GM12878 (cell line): ENCODE results near the gene SAMHD1. TPM values are rescaled to one million over a fixed set of nuclear protein-coding genes. Genes with fewer than 3 reads are reported as not detected.

ENCODE experiments used
- ATAC-seq: fragments of 200-7000 bp; cut with Tn5 transposase; 3 replicates; pipeline ENCODE4 v1.9.1; 2020; ENCODE audit warnings: mild to moderate bottlenecking, moderate library complexity
- BruUV-seq: library from RNA; stranded (reverse); fragments of 400-500 nt; replicated peaks from 2 replicates; lab custom pipeline; 2021; lab: Mats Ljungman, UMichigan
- CTCF ChIA-PET: fragments of 300-600 bp; sonication (Branson Sonifier 250); formaldehyde crosslinking; extraction: SDS; loops from one replicate; lab custom pipeline; 2021; ENCODE audit warnings: inconsistent platforms; lab: Yijun Ruan, JAX
- POLR2A ChIA-PET: fragments of 350-600 bp; formaldehyde crosslinking; extraction: SDS; loops from one replicate; lab custom pipeline; 2021; ENCODE audit warnings: inconsistent platforms; lab: Charles Lee
- RAD21 ChIA-PET: fragments of 300-600 bp; sonication (Branson Sonifier 250); formaldehyde crosslinking; loops from one replicate; lab custom pipeline; 2023; ENCODE audit warnings: antibody characterized with exemption; ENCODE audit not compliant: unreplicated experiment; lab: Charles Lee
- SMC1A ChIA-PET: fragments of 300-600 bp; sonication (Branson Sonifier 250); formaldehyde crosslinking; loops from one replicate; lab custom pipeline; 2023; ENCODE audit not compliant: unreplicated experiment, uncharacterized antibody; lab: Charles Lee
- DNase-seq: peaks from one replicate; pipeline ENCODE4 v3.0.0-alpha.2; 2011; ENCODE audit warnings: low read depth, low spot score
- FAIRE-seq: peaks from 3 replicates; lab custom pipeline; 2011; peaks lifted over from hg19 to GRCh38; lab: Jason Lieb, UNC
- H2AFZ ChIP-seq: 2 replicates; pipeline ENCODE4 v1.6.0; 2011; ENCODE audit warnings: low read depth, low read length, control low read depth; ENCODE audit not compliant: control insufficient read depth
- H3K27ac ChIP-seq: 2 replicates; pipeline ENCODE4 v1.5.1; 2011; ENCODE audit warnings: control low read depth; ENCODE audit not compliant: control insufficient read depth, insufficient read depth
- H3K27me3 ChIP-seq, 2 experiments: replicated peaks in 1 of 2; 2 replicates each; pipeline versions ENCODE4 v1.6.0 to v1.6.1; 2011; ENCODE audit warnings: low read length in 1 of 2; ENCODE audit not compliant: control insufficient read depth in 2 of 2, insufficient read depth in 2 of 2
- H3K36me3 ChIP-seq, 2 experiments: 2 replicates each; pipeline ENCODE4 v1.5.1; 2011; ENCODE audit warnings: low read length in 1 of 2; ENCODE audit not compliant: control insufficient read depth in 2 of 2, insufficient read depth in 2 of 2
- H3K4me1 ChIP-seq: 2 replicates; pipeline ENCODE4 v1.6.1; 2011; ENCODE audit warnings: mild to moderate bottlenecking, low read length, moderate library complexity, mixed read lengths; ENCODE audit not compliant: control insufficient read depth, insufficient read depth
- H3K4me2 ChIP-seq: 2 replicates; pipeline ENCODE4 v1.6.0; 2011; ENCODE audit warnings: control low read depth; ENCODE audit not compliant: control insufficient read depth, insufficient read depth
- H3K4me3 ChIP-seq: fragments of 200-600 bp; sonication (generic); 2 replicates; pipeline ENCODE4 v1.5.1; 2016
- H3K79me2 ChIP-seq: 2 replicates; pipeline ENCODE4 v1.6.0; 2011; ENCODE audit warnings: low read length; ENCODE audit not compliant: control insufficient read depth, insufficient read depth
- H3K9ac ChIP-seq: 2 replicates; pipeline ENCODE4 v1.8.0; 2011; ENCODE audit warnings: low read length, control low read depth, mixed read lengths; ENCODE audit not compliant: control insufficient read depth, insufficient read depth
- H3K9me3 ChIP-seq: replicated peaks from 3 replicates; pipeline ENCODE4 v1.5.1; 2011; ENCODE audit warnings: mild to moderate bottlenecking, low read length; ENCODE audit not compliant: control insufficient read depth, insufficient read depth
- H4K20me1 ChIP-seq: 2 replicates; pipeline ENCODE4 v1.6.0; 2011; ENCODE audit not compliant: control insufficient read depth, insufficient read depth
- BHLHE40 ChIP-seq, 2 experiments: fragments of 450-650 bp in 1 of 2; IDR thresholded peaks; 2 replicates each; pipeline ENCODE4 v1.6.1; 2011 to 2017; ENCODE audit warnings: low read depth in 2 of 2, borderline replicate concordance in 1 of 2, improper control_type of control experiment in 1 of 2, low read length in 1 of 2, mild to moderate bottlenecking in 1 of 2
- CHD4 ChIP-seq: fragments of 200-600 bp; sonication (generic); IDR thresholded peaks from 2 replicates; pipeline ENCODE4 v1.6.1; 2016; ENCODE audit warnings: mild to moderate bottlenecking
- FOS ChIP-seq: IDR thresholded peaks from 3 replicates; pipeline ENCODE4 v1.6.1; 2011; ENCODE audit warnings: borderline replicate concordance; ENCODE audit not compliant: insufficient read length; ENCODE audit errors: extremely low read depth
- HSF1 ChIP-seq: fragments of 150-350 bp; IDR thresholded peaks from 2 replicates; pipeline ENCODE4 v1.6.1; 2014; ENCODE audit warnings: mild to moderate bottlenecking, low read depth, low read length
- ZNF207 ChIP-seq: fragments of 450-650 bp; IDR thresholded peaks from 2 replicates; pipeline ENCODE4 v1.6.1; 2014; ENCODE audit warnings: antibody characterized with exemption, mild to moderate bottlenecking, borderline replicate concordance
- ZZZ3 ChIP-seq: IDR thresholded peaks from 2 replicates; pipeline ENCODE4 v1.6.1; 2011; ENCODE audit warnings: low read depth; ENCODE audit not compliant: control insufficient read depth, insufficient read length
- WGBS: methylation state at CpG from one replicate; pipeline ENCODE4 v1.1.6; 2016; ENCODE audit warnings: low lambda C conversion rate; ENCODE audit not compliant: insufficient replicate concordance, insufficient coverage; ENCODE audit errors: missing lambda C conversion rate; 5-methylcytosine and 5-hydroxymethylcytosine counted together
- in situ Hi-C: fragments of 300-500 bp; cut with MboI; formaldehyde crosslinking; loops from 9 replicates; pipeline ENCODE4 v1.14.3; 2018; ENCODE audit warnings: mixed read lengths
- intact Hi-C: fragments of 100-400 bp; cut with micrococcal nuclease; formaldehyde crosslinking; loops from one replicate; pipeline ENCODE4 v1.14.2; 2022; ENCODE audit not compliant: unreplicated experiment
- polyA plus RNA-seq, 11 experiments: library from polyadenylated mRNA; depleted of rRNA in 4 of 11; unstranded in 6 of 11; stranded (reverse) in 5 of 11; fragments of >200 nt; fragmentation: Nextera tagmentation in 4 of 11; fragmentation: Illumina TruSeq in 1 of 11; extraction: Ambion mirVana in 4 of 11; extraction: Trizol in 1 of 11; gene quantifications; 1 replicate in 1 of 11; 2 replicates in 10 of 11; pipeline versions ENCODE4 v1.2.1 to v1.2.3, GENCODE V29; 2011 to 2016; ENCODE audit warnings: inconsistent platforms in 2 of 11, missing spikeins in 2 of 11, low read depth in 1 of 11
- total RNA-seq, 4 experiments: library from RNA; depleted of rRNA in 3 of 4; stranded (reverse); fragments of >200 nt in 3 of 4; fragmentation: Illumina TruSeq in 1 of 4; extraction: Trizol in 1 of 4; gene quantifications; 2 replicates each; pipeline versions ENCODE4 v1.2.1 to v1.2.3, GENCODE V29; 2013 to 2021
- TF ChIP-seq, protein P1 (sequence below): IDR thresholded peaks from 2 replicates; pipeline ENCODE4 v1.6.1; 2011; ENCODE audit warnings: low read depth, low read length, improper control_type of control experiment, borderline replicate concordance
- TF ChIP-seq, protein P2 (sequence below): fragments of 450-650 bp; IDR thresholded peaks from 2 replicates; pipeline ENCODE4 v1.6.1; 2017; ENCODE audit warnings: mild to moderate bottlenecking, moderate library complexity

Gene SAMHD1
- total and polyA plus RNA-seq, 10 of the 15 experiments (the other 5 are each of a cell fraction or from before 2014, with no cell fraction given) = 20.5 to 47.9 (median 38.8) TPM

- intact Hi-C loops = no loop called here
- ChIA-PET SMC1A (interaction anchor here (1.3 to 1.9 kb wide), 4 partner anchors 8 to 31 kb away, joined by 4 to 7 read pairs (median 4); no protein-coding TSS in a partner anchor), RAD21 (interaction anchor here (0.6 to 4.9 kb wide), 11 partner anchors 8 to 278 kb away, joined by 3 to 32 read pairs (median 6); partner anchors contain the start of gene DSN1), POLR2A (interaction anchor here (0.7 to 1.5 kb wide), 5 partner anchors 12 to 288 kb away, joined by 3 to 11 read pairs (median 3); partner anchors contain the start of gene RAB5IF), CTCF (interaction anchor here (0.7 to 6.7 kb wide), 5 partner anchors 7 to 40 kb away, joined by 3 to 54 read pairs (median 22); no protein-coding TSS in a partner anchor)
- no peak for DNase-seq
- Histone ChIP-seq H3K4me3 (no peak within 1 kb of the TSS), H3K4me2 (peak within 1 kb of the TSS; percentile 44), H3K27me3 (no peaks in the 10 kb centered on the region; a peak in 1 of 4 replicates), H3K4me1 (peaks cover 33% of the 10 kb centered on the region), H3K9ac (no peak within 1 kb of the TSS; the same call in 1 of the 2 replicates), H3K36me3 (no peaks in the 10 kb centered on the region), H3K79me2 (no peaks in the 10 kb centered on the region), H3K9me3 (no peaks in the 10 kb centered on the region), H2AFZ (peak within 1 kb of the TSS; percentile 51; the same call in 1 of the 2 replicates), H3K27ac (peak within 1 kb of the TSS; percentile 27), H4K20me1 (no peaks in the 10 kb centered on the region)
- WGBS = 27% methylated on average over 14 of the region's 14 CpGs
- FAIRE-seq = no peak
- in situ Hi-C loops = no loop called here
- peak; percentile 8; the same call in 1 of the 3 replicates for ATAC-seq
- BruUV-seq = no TSS peak
- TF ChIP-seq HSF1 = no peak
- TF ChIP-seq, protein P1, sequence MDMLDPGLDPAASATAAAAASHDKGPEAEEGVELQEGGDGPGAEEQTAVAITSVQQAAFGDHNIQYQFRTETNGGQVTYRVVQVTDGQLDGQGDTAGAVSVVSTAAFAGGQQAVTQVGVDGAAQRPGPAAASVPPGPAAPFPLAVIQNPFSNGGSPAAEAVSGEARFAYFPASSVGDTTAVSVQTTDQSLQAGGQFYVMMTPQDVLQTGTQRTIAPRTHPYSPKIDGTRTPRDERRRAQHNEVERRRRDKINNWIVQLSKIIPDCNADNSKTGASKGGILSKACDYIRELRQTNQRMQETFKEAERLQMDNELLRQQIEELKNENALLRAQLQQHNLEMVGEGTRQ = no peak
- TF ChIP-seq, protein P2, sequence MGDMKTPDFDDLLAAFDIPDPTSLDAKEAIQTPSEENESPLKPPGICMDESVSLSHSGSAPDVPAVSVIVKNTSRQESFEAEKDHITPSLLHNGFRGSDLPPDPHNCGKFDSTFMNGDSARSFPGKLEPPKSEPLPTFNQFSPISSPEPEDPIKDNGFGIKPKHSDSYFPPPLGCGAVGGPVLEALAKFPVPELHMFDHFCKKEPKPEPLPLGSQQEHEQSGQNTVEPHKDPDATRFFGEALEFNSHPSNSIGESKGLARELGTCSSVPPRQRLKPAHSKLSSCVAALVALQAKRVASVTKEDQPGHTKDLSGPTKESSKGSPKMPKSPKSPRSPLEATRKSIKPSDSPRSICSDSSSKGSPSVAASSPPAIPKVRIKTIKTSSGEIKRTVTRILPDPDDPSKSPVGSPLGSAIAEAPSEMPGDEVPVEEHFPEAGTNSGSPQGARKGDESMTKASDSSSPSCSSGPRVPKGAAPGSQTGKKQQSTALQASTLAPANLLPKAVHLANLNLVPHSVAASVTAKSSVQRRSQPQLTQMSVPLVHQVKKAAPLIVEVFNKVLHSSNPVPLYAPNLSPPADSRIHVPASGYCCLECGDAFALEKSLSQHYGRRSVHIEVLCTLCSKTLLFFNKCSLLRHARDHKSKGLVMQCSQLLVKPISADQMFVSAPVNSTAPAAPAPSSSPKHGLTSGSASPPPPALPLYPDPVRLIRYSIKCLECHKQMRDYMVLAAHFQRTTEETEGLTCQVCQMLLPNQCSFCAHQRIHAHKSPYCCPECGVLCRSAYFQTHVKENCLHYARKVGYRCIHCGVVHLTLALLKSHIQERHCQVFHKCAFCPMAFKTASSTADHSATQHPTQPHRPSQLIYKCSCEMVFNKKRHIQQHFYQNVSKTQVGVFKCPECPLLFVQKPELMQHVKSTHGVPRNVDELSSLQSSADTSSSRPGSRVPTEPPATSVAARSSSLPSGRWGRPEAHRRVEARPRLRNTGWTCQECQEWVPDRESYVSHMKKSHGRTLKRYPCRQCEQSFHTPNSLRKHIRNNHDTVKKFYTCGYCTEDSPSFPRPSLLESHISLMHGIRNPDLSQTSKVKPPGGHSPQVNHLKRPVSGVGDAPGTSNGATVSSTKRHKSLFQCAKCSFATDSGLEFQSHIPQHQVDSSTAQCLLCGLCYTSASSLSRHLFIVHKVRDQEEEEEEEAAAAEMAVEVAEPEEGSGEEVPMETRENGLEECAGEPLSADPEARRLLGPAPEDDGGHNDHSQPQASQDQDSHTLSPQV = no peak
- no peak for TF ChIP-seq FOS
- no peak for TF ChIP-seq ZZZ3
- TF ChIP-seq ZNF207 = no peak
- TF ChIP-seq BHLHE40 (IDR thresholded peaks at IDR 0.05; ENCODE audit: borderline replicate concordance in 1 of 2, low read depth in 2 of 2, low read length in 1 of 2) = no peak
- TF ChIP-seq CHD4 = no peak
Measured at GRCh38 chr20:36875702-36876472, 75.6 kb downstream of the SAMHD1 start, which contains the start of gene TLDC2. Gene TLDC2 (plus strand): TSS chr20:36876138. CDS start chr20:36876175, 37 bp downstream.
